ENCODE results near the gene NAT14. TPM values are rescaled to one million over a fixed set of nuclear protein-coding genes. Genes with fewer than 3 reads are reported as not detected.

NAT14 gene
- polyA plus RNA-seq, 1 experiment = 34.8 TPM

GRCh38 chr19:55504252-55504603 is 19.2 kb downstream of the NAT14 start:
- POLR2A ChIA-PET = interaction anchor here (0.6 to 1.2 kb wide), 2 partner anchors 11 to 38 kb away, joined by 4 to 11 read pairs; no protein-coding TSS in a partner anchor

GRCh38 chr19:55504981-55505380 is 20.0 kb downstream of the NAT14 start:
- no peak for DNase-seq (ENCODE audit: low read depth)
- Histone ChIP-seq H3K27me3 (ENCODE audit: control insufficient read depth, insufficient read depth, low read length) (no peaks in the 10 kb centered on the region), H3K36me3 (ENCODE audit: control insufficient read depth, insufficient read depth, low read length) (peaks cover 18% of the 10 kb centered on the region), H3K4me3 (ENCODE audit: low read depth, low read length) (no peak overlapping the region)
- TF ChIP-seq, protein P1, sequence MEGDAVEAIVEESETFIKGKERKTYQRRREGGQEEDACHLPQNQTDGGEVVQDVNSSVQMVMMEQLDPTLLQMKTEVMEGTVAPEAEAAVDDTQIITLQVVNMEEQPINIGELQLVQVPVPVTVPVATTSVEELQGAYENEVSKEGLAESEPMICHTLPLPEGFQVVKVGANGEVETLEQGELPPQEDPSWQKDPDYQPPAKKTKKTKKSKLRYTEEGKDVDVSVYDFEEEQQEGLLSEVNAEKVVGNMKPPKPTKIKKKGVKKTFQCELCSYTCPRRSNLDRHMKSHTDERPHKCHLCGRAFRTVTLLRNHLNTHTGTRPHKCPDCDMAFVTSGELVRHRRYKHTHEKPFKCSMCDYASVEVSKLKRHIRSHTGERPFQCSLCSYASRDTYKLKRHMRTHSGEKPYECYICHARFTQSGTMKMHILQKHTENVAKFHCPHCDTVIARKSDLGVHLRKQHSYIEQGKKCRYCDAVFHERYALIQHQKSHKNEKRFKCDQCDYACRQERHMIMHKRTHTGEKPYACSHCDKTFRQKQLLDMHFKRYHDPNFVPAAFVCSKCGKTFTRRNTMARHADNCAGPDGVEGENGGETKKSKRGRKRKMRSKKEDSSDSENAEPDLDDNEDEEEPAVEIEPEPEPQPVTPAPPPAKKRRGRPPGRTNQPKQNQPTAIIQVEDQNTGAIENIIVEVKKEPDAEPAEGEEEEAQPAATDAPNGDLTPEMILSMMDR (IDR thresholded peaks at IDR 0.05; ENCODE audit: insufficient read depth, low read depth, low read length) = no peak
- POLR2A ChIA-PET = no interaction called here
- CTCF ChIA-PET = interaction anchor here (0.8 to 3.1 kb wide), 20 partner anchors 9 to 369 kb away, joined by 3 to 106 read pairs (median 8); partner anchors contain the start of genes NAT14, SSC5D, TMEM238 and ZNF628

More at GRCh38 chr19:55504252-55504603, 19.2 kb downstream of the NAT14 start:
- CTCF ChIA-PET = interaction anchor here (0.6 to 3.1 kb wide), 41 partner anchors 10 to 372 kb away, joined by 3 to 106 read pairs (median 5); partner anchors contain the start of genes ISOC2, NAT14, SSC5D and TMEM238
- DNase-seq (ENCODE audit: low read depth) = no peak
- H3K36me3 ChIP-seq (ENCODE audit: control insufficient read depth, insufficient read depth, low read length) = peaks cover 22% of the 10 kb centered on the region
- no peaks in the 10 kb centered on the region for H3K27me3 ChIP-seq (ENCODE audit: control insufficient read depth, insufficient read depth, low read length)
- TF ChIP-seq, protein P1 (IDR thresholded peaks at IDR 0.05; ENCODE audit: insufficient read depth, low read depth, low read length) = no peak
- H3K4me3 ChIP-seq (ENCODE audit: low read depth, low read length) = no peak overlapping the region

- ChIA-PET POLR2A (no interaction called here), CTCF (interaction anchor here (0.7 to 3.0 kb wide), 4 partner anchors 8 to 125 kb away, joined by 3 to 23 read pairs (median 6); no protein-coding TSS in a partner anchor)
- H3K36me3 ChIP-seq (ENCODE audit: control insufficient read depth, insufficient read depth, low read length) = peaks cover 14% of the 10 kb centered on the region
- no peak for DNase-seq (ENCODE audit: low read depth)
- no peaks in the 10 kb centered on the region for H3K27me3 ChIP-seq (ENCODE audit: control insufficient read depth, insufficient read depth, low read length)
- H3K4me3 ChIP-seq (ENCODE audit: low read depth, low read length) = no peak overlapping the region
- TF ChIP-seq, protein P1 (IDR thresholded peaks at IDR 0.05; ENCODE audit: insufficient read depth, low read depth, low read length) = no peak
Measured at GRCh38 chr19:55508120-55508519, 23.1 kb downstream of the NAT14 start.

DNA sequence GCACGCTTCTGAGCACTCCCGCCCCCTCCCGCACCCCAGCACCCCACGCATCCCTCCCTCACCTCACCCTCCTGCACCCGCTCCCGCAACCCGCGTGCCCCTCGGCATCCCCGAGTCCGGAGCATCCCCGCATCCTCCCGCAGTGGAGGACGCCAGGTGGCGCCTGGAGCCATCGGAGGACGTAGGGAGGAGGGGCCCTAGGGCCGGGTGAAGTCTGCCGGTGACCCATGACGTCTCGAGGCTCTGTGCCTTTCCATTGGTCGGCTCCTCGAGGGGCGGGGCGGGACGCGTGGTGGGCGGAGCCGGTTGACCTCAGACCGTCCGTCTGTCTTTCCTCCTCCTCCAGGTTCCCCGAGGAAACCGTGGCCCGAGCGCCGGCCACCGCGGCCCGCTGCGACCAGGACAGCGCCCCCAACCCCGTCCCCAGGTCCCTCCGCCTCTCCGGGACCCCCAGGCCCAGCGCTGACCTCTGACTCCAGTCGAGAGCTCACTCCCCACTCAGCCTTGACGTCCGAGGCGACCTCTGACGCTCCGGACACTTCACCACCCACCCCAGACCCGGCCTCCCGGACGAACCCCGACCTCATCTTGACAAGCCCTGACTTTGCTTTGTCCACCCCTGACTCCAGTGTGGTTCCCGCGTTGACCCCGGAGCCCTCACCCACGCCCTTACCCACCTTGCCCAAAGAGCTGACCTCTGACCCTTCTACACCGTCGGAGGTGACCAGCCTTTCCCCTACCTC is 32.1 kb downstream of the NAT14 start:
- H3K27me3 ChIP-seq (ENCODE audit: control insufficient read depth, insufficient read depth, low read length) = no peaks in the 10 kb centered on the region
- CTCF ChIA-PET = interaction anchor here (0.7 to 9.4 kb wide), 9 partner anchors 9 to 114 kb away, joined by 3 to 58 read pairs (median 6); partner anchors contain the start of gene ZNF865
- peak overlapping the region; percentile 34 for H3K4me3 ChIP-seq (ENCODE audit: low read depth, low read length)
- POLR2A ChIA-PET = no interaction called here
- DNase-seq (ENCODE audit: low read depth) = no peak
- TF ChIP-seq, protein P1 (IDR thresholded peaks at IDR 0.05; ENCODE audit: insufficient read depth, low read depth, low read length) = peak; percentile 98
- H3K36me3 ChIP-seq (ENCODE audit: control insufficient read depth, insufficient read depth, low read length) = peaks cover 13% of the 10 kb centered on the region
